OCI-LY1 (cell line): ENCODE data around the gene BTNL2.

Experiments used
- EZH2 ChIP-seq: fragments of 200-600 bp; sonication (generic), shearing (Covaris generic); IDR thresholded peaks from 2 replicates; pipeline ENCODE4 v1.8.0; 2017; ENCODE audit warnings: borderline replicate concordance, mixed run types, mild to moderate bottlenecking, antibody characterized with exemption, low read length, moderate library complexity, mixed read lengths
- TF ChIP-seq, protein P1 (sequence below): fragments of 200-600 bp; sonication (generic), shearing (Covaris generic); IDR thresholded peaks from 2 replicates; pipeline ENCODE4 v1.5.1; 2017; ENCODE audit warnings: mild to moderate bottlenecking, antibody characterized with exemption, low read length, moderate library complexity, mixed read lengths

DNA sequence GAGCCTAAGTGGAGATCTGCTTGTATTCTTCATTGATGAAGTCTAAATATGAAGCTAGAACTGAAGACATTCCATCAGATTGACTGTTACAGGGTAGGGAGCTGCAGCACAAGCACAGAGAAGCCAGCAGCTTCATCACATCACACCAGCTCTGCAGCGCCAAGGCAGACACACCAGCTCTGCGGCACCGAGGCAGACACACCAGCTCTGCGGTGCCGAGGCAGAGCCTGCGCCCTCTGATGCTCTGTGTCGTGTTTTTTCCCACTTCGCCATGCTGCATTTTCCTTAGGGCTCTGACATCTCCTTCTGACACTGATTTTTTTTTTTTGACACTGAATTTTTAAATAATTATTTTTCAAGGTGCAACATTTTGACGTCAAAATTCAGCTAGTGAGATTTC lies 784 bp downstream of the BTNL2 start:
- no peak for TF ChIP-seq EZH2
- TF ChIP-seq, protein P1, sequence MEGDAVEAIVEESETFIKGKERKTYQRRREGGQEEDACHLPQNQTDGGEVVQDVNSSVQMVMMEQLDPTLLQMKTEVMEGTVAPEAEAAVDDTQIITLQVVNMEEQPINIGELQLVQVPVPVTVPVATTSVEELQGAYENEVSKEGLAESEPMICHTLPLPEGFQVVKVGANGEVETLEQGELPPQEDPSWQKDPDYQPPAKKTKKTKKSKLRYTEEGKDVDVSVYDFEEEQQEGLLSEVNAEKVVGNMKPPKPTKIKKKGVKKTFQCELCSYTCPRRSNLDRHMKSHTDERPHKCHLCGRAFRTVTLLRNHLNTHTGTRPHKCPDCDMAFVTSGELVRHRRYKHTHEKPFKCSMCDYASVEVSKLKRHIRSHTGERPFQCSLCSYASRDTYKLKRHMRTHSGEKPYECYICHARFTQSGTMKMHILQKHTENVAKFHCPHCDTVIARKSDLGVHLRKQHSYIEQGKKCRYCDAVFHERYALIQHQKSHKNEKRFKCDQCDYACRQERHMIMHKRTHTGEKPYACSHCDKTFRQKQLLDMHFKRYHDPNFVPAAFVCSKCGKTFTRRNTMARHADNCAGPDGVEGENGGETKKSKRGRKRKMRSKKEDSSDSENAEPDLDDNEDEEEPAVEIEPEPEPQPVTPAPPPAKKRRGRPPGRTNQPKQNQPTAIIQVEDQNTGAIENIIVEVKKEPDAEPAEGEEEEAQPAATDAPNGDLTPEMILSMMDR: no peak
